Activated T-helper 1 cell treated with anti-CD3 and anti-CD28 coated beads, Interleukin-2, amount 50 U/mL, for 16 hours (primary cell): ENCODE data around the gene LBH.

Experiments used
- DNase-seq, 2 donors: peaks; one replicate each; pipeline ENCODE4 v3.0.0-alpha.2; 2020; ENCODE audit warnings: low read depth in 1 of 2, low spot score in 1 of 2

Gene LBH

DNA sequence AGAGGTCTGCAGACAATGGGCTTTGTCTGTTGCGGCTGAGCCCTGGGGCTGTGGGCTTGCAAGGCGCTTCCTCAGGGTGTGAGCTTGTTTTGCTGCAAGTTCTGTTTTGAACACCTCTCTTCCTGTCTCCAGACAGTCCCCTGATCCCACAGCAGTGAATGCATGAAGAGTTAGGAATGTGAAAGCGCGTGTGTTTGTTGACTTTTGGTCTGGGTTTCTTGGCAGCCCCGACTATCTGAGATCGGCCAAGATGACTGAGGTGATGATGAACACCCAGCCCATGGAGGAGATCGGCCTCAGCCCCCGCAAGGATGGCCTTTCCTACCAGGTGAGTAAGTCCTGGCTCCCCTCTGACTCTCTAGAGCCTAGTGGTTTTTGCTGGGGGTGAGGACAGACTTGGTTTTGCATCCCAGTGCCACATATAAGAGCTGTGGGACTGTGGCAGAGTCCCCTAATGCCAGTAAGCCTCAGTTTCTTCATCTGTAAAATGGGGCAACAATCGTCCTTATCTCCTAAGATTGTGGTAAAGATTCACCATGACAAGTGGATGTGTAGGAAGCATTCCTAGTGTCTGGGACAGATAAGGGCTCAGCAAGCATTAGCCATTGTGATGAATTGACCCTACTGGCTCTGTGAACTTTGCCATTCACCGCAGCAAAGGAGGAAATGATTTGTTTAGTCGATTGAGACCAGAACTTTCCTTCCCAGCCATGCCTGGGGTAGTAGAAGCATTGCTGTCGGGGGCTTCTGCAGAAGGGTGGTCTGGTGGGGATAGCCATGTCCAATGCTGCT is 3.0 kb downstream of the LBH start:
- DNase-seq: peak in 1 of 2 donors; percentile 25

DNA sequence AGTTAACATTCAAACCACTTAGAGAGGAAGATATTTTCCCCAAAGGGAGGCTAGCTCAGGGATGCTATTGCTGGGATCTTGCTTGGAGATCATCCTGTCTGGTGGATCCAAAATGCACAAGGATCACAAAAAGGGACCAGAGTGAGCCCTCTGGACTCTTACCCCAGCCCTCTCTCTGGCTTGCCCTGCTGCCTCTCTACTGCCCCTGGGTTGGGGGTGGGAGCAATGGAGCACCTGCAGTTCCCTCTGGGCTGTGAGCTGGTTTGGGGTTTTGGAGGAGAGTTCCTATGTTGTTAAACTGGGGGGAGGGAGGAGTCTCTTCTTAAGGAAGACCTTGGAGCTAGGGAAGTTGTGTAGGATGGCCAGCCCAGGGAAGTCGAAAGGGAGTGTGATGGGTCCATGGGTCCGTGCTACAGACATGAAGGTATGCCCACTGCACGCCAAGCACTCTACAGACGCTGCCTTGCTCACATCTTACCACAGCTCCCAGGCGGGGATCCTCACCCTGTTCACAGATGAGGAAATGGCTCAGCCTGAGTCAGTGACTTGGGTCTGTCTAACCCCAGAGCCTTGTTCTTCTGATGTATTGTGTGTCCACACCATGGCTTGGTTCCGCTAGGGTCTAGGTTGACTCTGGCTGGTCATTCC is 3.8 kb downstream of the LBH start:
- peak; percentile 34 to 47 for DNase-seq

DNA sequence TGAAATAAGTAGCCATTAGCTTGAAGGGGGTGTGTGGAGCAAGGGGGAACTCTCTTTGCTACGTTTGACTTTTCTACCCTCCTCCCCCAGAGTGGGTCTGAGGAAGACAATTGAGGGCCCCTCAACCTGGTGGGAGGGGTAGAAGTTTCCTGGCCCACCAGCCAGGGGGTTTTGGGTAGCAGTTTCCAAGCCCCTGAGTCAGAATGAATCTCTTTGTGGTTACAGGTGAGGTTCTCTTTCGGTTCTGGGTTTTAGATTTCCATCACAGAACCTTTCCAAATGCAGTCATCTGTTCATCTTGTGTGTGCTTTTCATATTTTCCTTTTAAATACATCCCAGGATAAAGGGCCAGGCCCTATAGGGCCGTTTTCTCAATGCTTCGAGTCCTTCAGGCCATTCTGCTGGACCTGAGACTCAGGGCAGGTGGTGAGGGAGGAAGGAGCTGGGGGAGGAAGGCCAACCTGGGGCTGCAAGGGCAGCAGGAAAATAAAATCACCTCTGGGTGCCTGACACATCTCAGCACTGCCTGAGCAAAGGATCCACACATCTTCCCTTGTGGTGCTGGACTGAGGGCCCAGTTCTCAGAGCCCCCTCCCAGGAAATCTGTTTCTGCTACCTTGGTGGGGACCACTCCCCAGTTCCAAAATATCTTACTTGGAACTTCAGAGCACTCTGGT is 4.7 kb downstream of the LBH start:
- DNase-seq: peak in 1 of 2 donors; percentile 40

DNA sequence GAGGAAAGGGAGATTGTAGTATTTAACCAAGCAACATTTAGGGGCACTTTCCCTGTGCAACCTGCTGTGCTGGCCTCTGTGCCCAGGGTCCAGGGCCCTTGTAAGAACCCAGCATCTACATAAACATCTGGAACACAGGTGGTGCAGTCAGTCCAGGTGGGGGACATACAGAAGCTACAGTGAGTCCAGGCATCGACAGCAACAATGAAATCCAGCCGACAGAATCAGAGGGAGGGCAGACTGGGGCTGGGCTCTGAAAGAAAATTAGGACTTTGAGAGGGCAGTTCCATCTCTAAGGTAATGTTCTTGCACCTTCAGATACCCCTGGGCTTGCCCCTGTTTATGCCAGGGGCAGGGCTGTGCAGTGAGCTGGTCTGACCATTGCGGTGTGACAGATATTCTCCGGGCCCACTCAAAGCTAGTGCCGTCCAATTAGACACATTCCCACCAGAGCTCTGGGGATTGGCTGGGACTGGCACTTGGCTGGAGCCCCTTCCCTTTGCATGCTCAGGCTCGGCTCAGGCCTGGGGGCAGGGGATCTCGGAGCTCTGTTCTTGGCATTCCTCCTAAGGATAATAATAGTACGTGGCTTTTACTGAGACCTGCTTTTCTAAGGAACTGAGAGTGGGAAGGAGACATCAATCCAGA is 5.4 kb downstream of the LBH start:
- DNase-seq: no peak

DNA sequence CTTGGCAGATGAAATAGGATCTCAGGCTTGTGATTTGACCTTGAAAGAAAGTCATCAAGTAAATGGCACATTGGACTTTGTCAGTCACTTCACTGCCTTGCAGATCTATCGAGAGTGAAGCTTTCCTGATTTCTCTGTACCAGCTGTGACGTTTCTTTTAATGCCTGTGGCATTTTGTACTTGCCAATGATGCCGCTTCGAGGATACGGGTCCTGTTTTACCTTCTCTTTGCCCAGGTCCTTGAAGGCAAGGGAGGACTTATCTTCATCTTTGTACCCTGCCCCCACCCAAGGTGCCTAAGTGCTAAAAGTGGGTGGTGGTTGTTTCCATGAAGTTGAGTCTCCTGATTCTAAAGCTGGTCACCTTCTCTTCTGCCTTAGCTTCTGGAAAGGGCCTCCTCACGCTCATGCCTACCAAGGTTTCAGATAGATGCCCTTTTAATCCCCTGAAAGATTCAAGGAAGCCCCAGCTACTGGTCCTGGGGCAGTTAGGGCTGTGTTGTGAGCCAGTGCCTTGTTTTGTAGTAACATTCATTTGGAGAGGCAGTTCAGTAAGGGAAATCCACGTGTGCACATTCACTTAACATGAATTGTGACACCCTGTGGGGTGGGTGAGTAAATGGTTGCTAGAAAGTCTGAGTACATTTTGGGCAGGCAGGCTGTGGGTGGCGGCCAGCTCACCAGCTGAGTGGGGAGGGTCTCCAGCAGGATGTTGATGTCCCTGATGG is 6.1 kb downstream of the LBH start:
- DNase-seq: no peak

DNA sequence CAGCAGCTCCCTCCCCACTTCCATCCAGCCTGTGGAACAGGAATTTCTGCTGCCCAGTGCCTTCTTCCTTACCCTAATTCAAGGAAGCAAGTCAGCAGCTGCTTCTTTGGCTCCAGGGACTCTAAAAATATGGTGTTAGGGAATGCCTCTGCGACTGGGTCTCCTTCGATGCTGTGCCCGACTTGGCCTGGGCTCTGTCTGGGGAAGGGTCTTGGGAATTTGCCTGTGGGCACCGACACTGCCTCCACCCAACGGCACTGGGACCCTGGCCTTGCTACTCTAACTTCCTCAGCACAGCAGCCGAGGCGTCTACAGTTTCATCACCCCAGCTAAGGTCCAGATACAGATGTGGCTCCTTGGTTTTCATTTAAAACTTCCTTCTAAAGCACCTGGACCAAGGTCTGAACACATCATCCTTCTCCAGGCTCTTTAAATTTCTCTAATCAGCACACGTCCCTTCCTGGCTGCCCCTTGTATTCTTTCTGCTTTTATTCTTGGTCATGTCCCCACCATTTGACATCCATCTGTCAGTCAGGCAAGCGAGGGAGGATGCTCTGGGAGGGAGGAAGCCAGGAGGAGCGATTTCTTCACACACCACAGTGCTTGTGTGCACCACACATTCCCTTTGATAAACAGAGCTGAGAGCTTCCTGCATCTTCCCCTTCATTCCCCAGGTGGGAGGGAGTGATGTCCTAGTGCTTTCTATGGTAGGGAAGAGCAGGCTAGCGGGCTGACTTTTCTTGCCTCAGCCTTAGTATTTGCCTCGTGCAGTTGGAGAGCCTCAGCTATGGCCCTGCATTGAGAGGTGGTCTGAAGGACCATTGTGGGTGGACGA is 6.8 kb downstream of the LBH start:
- DNase-seq: no peak

DNA sequence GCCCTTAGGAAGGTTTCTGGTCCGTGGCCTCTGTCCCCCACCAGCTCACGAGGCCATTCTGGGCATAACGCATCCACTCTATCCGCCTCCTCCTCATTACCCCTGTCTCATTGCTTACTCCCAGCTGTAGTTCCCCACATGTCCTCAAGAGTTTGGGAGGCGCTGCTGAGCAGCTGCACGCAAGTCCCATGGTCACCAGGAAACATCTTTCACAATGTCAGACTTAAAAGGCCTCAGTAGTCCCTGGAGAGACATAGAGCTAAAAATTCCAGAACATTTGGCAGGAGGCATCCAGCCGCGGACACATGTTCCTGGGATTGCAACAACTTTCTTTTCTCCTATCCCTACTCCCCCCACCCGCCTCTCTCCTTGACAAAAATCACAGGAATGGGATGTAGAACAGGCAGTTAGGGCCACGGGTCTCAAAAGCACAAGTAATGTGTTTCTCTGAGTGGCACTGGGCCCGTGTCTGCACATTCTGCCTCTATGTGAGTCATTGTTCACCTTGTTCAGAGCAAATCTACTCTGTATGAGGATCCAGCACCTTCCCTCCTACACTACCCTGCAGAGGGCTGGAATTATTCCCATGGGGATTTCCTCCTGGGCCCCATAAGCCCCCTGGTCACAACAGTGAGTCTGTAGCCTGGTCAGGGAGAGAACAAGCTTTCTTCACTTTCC is 8.1 kb downstream of the LBH start:
- DNase-seq: peak; percentile 38 to 48

DNA sequence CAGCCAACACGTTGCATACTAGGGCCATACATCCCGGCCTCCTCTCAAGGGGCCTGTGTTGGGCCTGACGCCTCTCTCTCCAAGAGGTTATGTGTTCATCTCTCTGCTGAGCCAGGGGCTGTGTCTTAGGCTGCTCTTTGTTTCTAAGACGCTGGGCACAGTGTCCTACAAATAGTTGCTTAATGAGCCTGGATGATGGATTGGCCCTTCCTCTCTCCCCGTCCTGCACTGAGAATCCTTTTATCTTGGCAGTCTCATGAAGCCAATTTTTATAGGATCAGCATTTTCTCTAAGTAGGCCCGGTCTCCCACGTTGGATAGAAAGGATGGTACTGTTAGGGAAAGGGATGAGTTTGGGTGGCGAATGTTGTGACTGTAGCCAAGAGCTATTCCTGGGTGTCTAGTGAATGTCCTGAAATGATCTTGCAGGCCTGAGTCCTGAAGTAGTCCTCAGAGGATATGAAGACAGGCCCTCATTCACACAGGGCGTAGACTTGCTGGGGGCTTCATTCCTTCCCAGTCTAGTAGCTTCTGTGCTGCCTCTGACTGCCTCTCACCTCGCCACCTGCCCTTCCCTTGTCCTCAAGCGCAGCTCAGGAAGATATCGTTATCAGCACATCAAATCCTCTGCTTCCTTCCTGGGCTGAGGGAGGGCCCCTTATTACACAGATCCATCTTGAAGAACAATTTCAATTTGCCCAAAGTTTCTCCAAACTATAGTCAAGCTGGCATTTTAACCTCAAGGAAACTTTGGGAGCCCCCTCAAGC is 8.8 kb downstream of the LBH start:
- no peak for DNase-seq

DNA sequence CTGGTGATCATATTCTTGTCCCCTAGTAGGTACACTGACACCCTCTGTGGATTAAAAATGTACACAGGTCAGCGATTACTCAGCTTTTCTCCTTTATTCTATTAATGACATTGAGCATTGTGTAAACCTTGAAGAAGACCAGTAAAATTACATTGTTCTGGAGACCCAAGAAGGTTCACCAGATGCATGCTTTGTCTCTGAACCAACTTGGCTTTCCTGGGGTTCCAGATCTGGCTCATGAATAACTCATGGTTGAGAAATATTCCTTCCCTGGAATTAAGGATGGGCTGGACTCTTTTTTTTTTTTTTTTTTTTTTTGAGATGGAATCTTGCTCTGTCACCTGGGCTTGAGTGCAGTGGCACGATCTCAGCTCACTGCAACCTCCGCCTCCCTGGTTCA is 11.9 kb downstream of the LBH start:
- DNase-seq: no peak

DNA sequence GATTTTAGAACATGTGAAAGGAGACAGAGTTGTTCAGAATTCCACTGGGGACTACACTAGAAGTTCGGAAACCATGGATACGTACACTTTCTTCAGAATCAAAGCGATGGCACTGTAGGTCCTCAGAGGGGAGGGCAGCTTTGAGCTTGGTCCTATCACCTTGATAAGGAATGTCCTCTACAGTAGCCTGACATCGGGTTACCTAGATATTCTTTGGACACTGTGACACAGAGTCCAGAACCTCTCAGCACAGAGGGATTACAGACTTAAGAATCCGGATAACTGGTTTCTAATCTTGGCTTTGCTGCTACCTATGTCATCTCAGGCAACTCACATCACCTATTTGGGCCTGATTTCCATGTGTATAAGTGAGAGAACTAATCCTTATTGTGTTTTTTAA is 14.0 kb downstream of the LBH start:
- no peak for DNase-seq

DNA sequence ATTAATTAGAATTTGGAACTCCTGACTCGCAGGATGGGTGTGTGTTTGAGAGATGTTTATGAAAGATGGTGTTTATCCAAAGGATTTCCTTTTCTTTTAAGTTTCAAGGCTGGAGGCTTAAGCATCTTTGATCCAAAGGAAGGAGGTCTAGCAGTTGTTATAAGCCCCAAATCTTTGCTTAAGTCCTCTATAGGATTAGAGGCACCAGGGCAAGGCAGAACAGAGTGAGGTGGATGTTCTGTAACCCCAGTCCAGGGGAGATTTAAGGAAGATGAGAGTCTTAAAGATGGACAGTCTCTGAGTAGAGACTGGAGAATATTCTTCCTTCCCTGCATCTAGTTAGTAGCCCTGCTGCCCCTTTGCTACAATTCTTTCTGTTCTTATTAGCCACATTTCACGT is 17.5 kb downstream of the LBH start:
- DNase-seq: no peak

DNA sequence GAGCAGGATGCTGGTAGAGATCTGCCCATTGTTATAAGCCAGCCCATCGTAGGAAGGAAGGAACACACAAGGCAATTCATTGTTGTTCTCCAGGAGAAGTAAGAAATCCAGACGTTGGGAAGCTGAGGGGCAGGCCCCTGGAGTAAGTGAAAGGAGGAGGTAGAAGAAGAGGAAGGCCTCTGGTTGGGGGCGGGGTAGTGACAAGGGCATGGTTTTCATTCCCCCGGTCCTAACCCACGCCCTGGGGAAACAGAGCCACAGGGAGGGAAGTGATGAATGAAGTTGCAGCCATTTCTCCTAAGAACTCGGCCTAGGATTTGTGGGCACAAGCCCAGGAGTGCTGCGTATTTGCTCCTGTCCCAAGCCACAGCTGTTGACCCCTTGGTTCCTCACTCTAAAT is 18.0 kb downstream of the LBH start:
- DNase-seq: no peak

DNA sequence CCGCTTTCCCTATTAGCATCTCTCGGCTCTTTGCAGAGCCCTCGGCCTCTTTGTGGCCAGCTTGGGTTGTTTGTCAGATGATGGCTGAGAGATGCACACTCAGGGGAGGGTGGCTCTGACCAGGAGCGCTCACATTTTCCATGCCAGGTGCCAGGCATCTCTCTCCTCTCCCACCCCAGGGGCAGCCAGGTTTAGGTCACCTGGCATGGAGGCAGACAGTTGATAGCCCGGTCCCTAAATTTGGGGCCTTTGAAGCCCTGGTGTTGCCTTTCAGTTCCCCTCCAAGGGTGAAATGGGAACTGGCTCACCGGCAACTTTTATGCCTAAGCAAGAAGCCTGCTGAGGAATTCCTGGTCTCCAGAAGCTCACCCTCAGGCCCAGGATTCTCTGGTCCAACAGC is 19.1 kb downstream of the LBH start:
- DNase-seq: no peak

DNA sequence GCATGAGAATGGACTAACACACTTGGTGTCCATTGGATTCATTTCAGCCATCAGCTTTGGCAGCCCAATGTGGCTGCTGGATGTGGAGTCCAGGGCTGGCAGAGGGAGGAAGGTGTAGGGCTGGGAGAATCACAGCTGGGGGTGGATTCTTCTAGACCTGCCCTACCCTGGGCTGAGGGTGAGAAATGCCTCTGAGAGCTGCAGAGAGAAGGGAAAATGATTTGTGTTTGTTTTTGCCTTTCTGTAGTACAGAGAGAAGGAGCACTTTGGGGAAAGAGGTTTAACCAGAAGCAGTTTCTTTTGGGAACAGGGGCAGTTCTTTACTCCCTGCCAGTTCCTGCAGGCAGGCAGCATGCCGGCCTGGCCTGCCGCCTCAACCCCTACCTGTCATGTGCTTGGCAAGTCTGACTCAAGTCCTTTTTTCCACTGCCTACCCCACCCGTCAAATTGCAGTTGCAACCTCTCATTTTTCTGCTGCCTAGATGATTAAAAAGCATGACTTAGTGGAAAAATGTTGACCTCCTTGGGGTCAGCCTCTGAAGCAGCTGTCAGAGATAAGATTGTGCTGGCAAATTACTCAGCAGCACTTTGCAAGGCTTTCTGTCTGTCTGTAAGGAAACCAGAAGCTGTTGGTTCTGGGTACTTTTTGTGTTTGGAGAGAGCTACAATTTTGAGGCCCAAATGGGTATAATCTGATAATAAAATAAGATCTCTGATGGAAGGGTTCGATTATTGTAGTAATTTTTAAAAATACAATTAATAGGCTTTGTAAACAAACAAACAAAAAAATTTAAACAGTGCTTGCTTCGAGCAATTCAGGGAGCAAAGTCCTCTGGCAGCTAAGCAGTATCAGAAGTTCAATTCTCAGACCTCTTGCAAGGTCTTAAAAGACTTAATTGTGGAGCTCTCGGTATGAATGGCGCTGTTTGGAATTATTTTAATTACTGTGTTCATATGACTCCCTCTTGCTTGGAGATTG is 21.7 kb downstream of the LBH start:
- DNase-seq: peak in 1 of 2 donors; percentile 54

DNA sequence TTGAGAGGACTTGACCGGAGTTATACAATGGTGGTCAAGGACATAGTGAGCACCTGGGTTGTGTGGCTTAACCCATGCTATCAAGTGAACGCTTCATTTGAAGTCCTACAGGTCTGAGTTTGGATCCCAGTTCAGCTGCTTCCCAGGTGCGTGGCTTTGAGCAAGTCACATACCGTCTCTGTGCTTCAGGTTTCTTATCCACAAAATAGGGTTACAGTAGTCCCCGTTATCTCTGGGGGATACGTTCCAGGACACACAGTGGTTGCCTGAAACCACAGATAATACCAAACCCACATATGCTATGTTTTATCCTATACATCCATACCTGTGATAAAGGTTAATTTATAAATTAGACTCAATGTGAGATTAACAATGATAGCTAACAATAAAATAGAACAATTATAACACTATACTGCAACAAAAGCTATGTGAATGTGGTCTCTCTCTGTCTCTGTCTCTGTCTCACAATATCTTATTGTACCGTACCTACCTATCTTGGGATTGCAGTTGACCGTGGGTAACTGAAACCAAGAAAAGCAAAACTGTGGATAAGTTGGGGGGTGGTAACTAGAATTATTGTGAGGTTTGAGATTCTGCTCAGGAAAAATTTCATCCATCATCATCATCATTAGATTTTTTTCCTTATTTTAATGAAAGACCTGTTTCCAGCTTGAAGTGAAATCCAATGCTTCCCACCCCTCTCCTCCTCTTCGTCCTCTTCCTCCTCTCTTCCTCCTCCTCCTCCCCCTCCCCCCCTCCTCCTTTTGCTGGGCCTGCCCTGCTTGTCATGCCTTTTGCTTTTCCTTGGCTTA is 22.7 kb downstream of the LBH start:
- no peak for DNase-seq

DNA sequence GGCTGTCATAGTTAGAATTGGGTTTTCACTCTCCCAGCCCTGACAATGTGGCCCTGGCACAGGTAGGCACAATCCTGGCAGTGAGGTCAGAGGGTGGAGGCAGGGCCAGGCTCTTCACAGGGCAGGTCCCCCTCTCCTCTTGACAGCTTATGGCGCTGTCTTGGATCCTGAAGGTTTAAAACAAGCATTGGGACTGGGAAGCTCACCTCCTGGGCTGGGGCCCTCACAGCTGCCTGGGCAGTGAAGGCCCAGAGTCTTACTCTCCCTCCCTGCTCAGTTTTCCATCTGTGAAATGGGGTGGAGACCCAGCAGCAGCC is 23.3 kb downstream of the LBH start:
- DNase-seq: no peak

DNA sequence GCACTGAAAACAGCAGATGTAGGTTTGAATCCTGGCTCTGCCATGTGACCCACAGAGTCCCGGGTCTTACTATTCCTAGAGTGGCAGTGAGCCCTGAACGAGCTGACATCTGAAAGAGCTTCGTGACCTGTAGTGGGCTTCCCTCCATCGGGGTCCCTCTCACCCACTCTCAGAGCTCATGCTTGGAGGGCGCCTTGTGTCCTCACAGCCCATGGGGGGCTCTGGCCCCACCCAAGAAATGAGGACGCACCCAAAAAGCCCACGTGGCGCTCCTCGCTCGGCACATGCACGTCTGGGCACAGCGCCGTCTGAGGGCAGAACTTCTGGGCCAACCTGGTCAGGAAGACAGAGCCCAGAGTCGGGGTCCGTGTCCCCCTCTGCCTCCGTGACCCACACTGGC is 23.7 kb downstream of the LBH start:
- no peak for DNase-seq
